NCI-H2196 (cell line): ENCODE measurements around the gene KRTAP5-5.
A peak's percentile ranks its signal among the peaks of the same experiment; 100 is the strongest.
"Not testable (repeated sequence)": the region's sequence is repeated elsewhere in the genome, so short reads cannot be mapped to it uniquely, and the experiment has no call there.

Source experiments
- DNase-seq: peaks from one replicate; lab custom pipeline; 2025; ENCODE audit not compliant: unreplicated experiment; lab: John Stamatoyannopoulos, UW

The KRTAP5-5 gene

GRCh38 chr11:1607156-1607845 is 22.3 kb upstream of the KRTAP5-5 start:
- not testable (repeated sequence) for DNase-seq

GRCh38 chr11:1607901-1608300 is 21.7 kb upstream of the KRTAP5-5 start:
- not testable (repeated sequence) for DNase-seq

GRCh38 chr11:1608363-1608762 is 21.2 kb upstream of the KRTAP5-5 start, which contains the start of gene KRTAP5-3:
Gene KRTAP5-3 (minus strand): TSS chr11:1608463. CDS start chr11:1608385, 78 bp downstream.
- DNase-seq, result no peak

GRCh38 chr11:1618231-1618630 is 11.3 kb upstream of the KRTAP5-5 start:
- no peak for DNase-seq

GRCh38 chr11:1619449-1619848 is 10.1 kb upstream of the KRTAP5-5 start:
- no peak for DNase-seq

- DNase-seq, result no peak
These were observed 7.5 kb upstream of the KRTAP5-5 start, which contains the start of gene KRTAP5-4 for GRCh38 chr11:1622086-1622485. Gene KRTAP5-4 (minus strand): TSS chr11:1622138. CDS start chr11:1622093, 45 bp downstream.

- no peak for DNase-seq
These were observed 5.9 kb upstream of the KRTAP5-5 start for GRCh38 chr11:1623716-1624115.

- DNase-seq, result no peak
These were observed 5.0 kb upstream of the KRTAP5-5 start for GRCh38 chr11:1624621-1625020.

- DNase-seq, result no peak
These were observed 4.0 kb upstream of the KRTAP5-5 start for GRCh38 chr11:1625541-1625940.

- DNase-seq, result peak; percentile 33
These were observed 859 bp upstream of the KRTAP5-5 start for GRCh38 chr11:1628506-1629325.

GRCh38 chr11:1630271-1630670 is 696 bp downstream of the KRTAP5-5 start:
- no peak for DNase-seq

- no peak for DNase-seq
These were observed 1.5 kb downstream of the KRTAP5-5 start for GRCh38 chr11:1631066-1631568.

GRCh38 chr11:1632053-1632714 is 2.6 kb downstream of the KRTAP5-5 start:
- DNase-seq, result no peak

GRCh38 chr11:1633864-1634263 is 4.3 kb downstream of the KRTAP5-5 start:
- no peak for DNase-seq

- no peak for DNase-seq
These were observed 6.8 kb downstream of the KRTAP5-5 start for GRCh38 chr11:1636291-1636950.

- DNase-seq, result no peak
These were observed 8.1 kb downstream of the KRTAP5-5 start for GRCh38 chr11:1637628-1638027.

GRCh38 chr11:1638344-1638743 is 8.8 kb downstream of the KRTAP5-5 start:
- no peak for DNase-seq

GRCh38 chr11:1639102-1639620 is 9.6 kb downstream of the KRTAP5-5 start:
- DNase-seq, result no peak

GRCh38 chr11:1639666-1640065 is 10.1 kb downstream of the KRTAP5-5 start:
- DNase-seq, result no peak

- DNase-seq, result peak; percentile 41
These were observed 10.7 kb downstream of the KRTAP5-5 start for GRCh38 chr11:1640076-1640946.
